Measurements from ENCODE around the gene PDXK. TPM values are rescaled to one million over a fixed set of nuclear protein-coding genes. Genes with fewer than 3 reads are reported as not detected.

The PDXK gene
- total RNA-seq, 6 experiments from 2014 or later, result 154 to 160 (median 157) TPM

GRCh38 chr21:43811262-43812105 is 92.6 kb downstream of the PDXK start:
- H3K9me3 Mint-ChIP-seq, result no peaks in the 10 kb centered on the region
- no peaks in the 10 kb centered on the region for H3K36me3 Mint-ChIP-seq (ENCODE audit: low read depth)
- peaks cover 6% of the 10 kb centered on the region for H3K4me1 Mint-ChIP-seq (ENCODE audit: low read depth)
- no peak overlapping the region for H3K4me3 Mint-ChIP-seq
- no peak for TF ChIP-seq CTCF (IDR thresholded peaks at IDR 0.05)
- no peak overlapping the region for H3K27ac Mint-ChIP-seq
- no peaks in the 10 kb centered on the region; the same call in none of the 2 replicates for H3K27me3 Mint-ChIP-seq (ENCODE audit: insufficient read depth)
- DNase-seq, result no peak

Other genes with a start within 250 kb of the PDXK start
- under 1 TPM; 0.33 to 0.90 (median 0.59) TPM for gene HSF2BP, start 59.6 kb upstream of the PDXK start, total RNA-seq (2021; fragmentation: NEBNext Ultra II Directional; extraction: Animal tissue kit (Norgen Biotek cat#: 25700))
- gene RRP1B, start 59.6 kb upstream of the PDXK start, total RNA-seq (2021; fragmentation: NEBNext Ultra II Directional; extraction: Animal tissue kit (Norgen Biotek cat#: 25700)), result 10 to 100 TPM; 26.9 to 34.4 (median 27.6) TPM
- 10 to 100 TPM; 56.7 to 71.4 (median 66.9) TPM for gene CSTB, start 57.2 kb downstream of the PDXK start, total RNA-seq (2021; fragmentation: NEBNext Ultra II Directional; extraction: Animal tissue kit (Norgen Biotek cat#: 25700))
- 10 to 100 TPM; 19.9 to 24.8 (median 23.0) TPM for gene RRP1, start 70.4 kb downstream of the PDXK start, total RNA-seq (2021; fragmentation: NEBNext Ultra II Directional; extraction: Animal tissue kit (Norgen Biotek cat#: 25700))
- gene AGPAT3, start 146.1 kb downstream of the PDXK start, total RNA-seq (2021; fragmentation: NEBNext Ultra II Directional; extraction: Animal tissue kit (Norgen Biotek cat#: 25700)), result 100 to 1,000 TPM in 2 of 6 experiments, 10 to 100 TPM in 4; 94.6 to 114 (median 97.8) TPM

All from HFFc6 (cell line).